Smooth muscle cell (in vitro differentiated cells): ENCODE measurements around the gene TTBK2. TPM values are rescaled to one million over a fixed set of nuclear protein-coding genes. Genes with fewer than 3 reads are reported as not detected.

Source experiments
- DNase-seq: peaks from one replicate; lab custom pipeline; 2025; ENCODE audit not compliant: unreplicated experiment; lab: John Stamatoyannopoulos, UW
- H2AFZ ChIP-seq: fragments of 200-600 bp; sonication (generic); 2 replicates; pipeline ENCODE4 v1.6.0; 2016; ENCODE audit warnings: antibody characterized with exemption, low read depth, mild to moderate bottlenecking
- H3F3A ChIP-seq: fragments of 200-600 bp; sonication (generic); 2 replicates; pipeline ENCODE4 v1.6.0; 2017; ENCODE audit warnings: antibody characterized with exemption, low read depth
- H3K27ac ChIP-seq: fragments of 200-600 bp; sonication (generic); 2 replicates; pipeline ENCODE4 v1.5.1; 2016; ENCODE audit warnings: low read depth, mild to moderate bottlenecking
- H3K27me3 ChIP-seq: fragments of 200-600 bp; sonication (generic); 2 replicates; pipeline ENCODE4 v1.6.1; 2016; ENCODE audit warnings: low read depth, mild to moderate bottlenecking
- H3K36me3 ChIP-seq: fragments of 200-600 bp; sonication (generic); 2 replicates; pipeline ENCODE4 v1.5.1; 2016; ENCODE audit warnings: low read depth
- H3K4me1 ChIP-seq: fragments of 200-600 bp; sonication (generic); 2 replicates; pipeline ENCODE4 v1.5.1; 2016; ENCODE audit warnings: low read depth
- H3K4me2 ChIP-seq: fragments of 200-600 bp; sonication (generic); 2 replicates; pipeline ENCODE4 v1.6.0; 2016; ENCODE audit warnings: mild to moderate bottlenecking
- H3K4me3 ChIP-seq: fragments of 200-600 bp; sonication (generic); 2 replicates; pipeline ENCODE4 v1.5.1; 2016; ENCODE audit warnings: mild to moderate bottlenecking
- H3K79me2 ChIP-seq: fragments of 200-600 bp; sonication (generic); 2 replicates; pipeline ENCODE4 v1.6.0; 2016; ENCODE audit warnings: low read depth, mild to moderate bottlenecking
- H3K9ac ChIP-seq: fragments of 200-600 bp; sonication (generic); 2 replicates; pipeline ENCODE4 v1.6.0; 2016; ENCODE audit warnings: low read depth
- H3K9me3 ChIP-seq: fragments of 200-600 bp; sonication (generic); replicated peaks from 2 replicates; pipeline ENCODE4 v1.5.1; 2016; ENCODE audit warnings: low read depth
- H4K20me1 ChIP-seq: fragments of 200-600 bp; sonication (generic); 2 replicates; pipeline ENCODE4 v1.6.0; 2016; ENCODE audit warnings: low read depth
- WGBS: methylation state at CpG from one replicate; pipeline ENCODE4 v1.1.7; 2016; ENCODE audit warnings: low lambda C conversion rate; 5-methylcytosine and 5-hydroxymethylcytosine counted together
- polyA plus RNA-seq: library from polyadenylated mRNA; unstranded; fragments of >200 nt; fragmentation: Nextera tagmentation; extraction: Ambion mirVana; gene quantifications from 2 replicates; pipeline ENCODE4 v1.2.1, GENCODE V29; 2016
- total RNA-seq: library from RNA; depleted of rRNA; stranded (reverse); fragments of >200 nt; gene quantifications from 2 replicates; pipeline ENCODE4 v1.2.3, GENCODE V29; 2014
- TF ChIP-seq, protein P1 (sequence below): fragments of 200-600 bp; sonication (generic); IDR thresholded peaks from 2 replicates; pipeline ENCODE4 v1.5.1; 2017; ENCODE audit warnings: borderline replicate concordance, mild to moderate bottlenecking, antibody characterized with exemption; ENCODE audit not compliant: insufficient read depth, poor library complexity, severe bottlenecking

TTBK2 gene
- total and polyA plus RNA-seq, 2 experiments from 2014 or later: 6.6 to 11.1 TPM

DNA sequence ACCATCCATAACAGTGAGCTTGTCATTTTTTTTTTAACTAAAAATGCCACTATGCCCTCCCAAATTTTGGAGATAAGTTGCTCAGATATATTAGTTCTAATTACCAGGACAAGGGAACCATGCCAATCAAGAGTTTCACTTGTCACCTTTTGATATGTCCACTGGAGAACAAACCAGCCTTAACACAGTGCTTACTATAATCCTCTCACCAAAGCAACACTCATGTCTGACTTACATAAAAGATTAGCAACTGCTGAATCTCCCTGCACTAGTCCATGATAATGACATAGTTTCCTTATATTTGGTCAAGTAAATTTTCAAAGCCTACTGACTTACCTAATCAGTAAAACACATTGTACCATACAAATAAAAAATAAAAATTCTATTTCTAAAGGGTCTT is 44.4 kb downstream of the TTBK2 start:
- Histone ChIP-seq H3K27ac (no peak overlapping the region), H3K4me2 (no peak overlapping the region), H3K27me3 (no peaks in the 10 kb centered on the region), H2AFZ (no peak overlapping the region), H3K36me3 (no peaks in the 10 kb centered on the region), H4K20me1 (peaks cover 18% of the 10 kb centered on the region), H3K79me2 (peaks cover 4% of the 10 kb centered on the region), H3F3A (no peaks in the 10 kb centered on the region), H3K4me3 (no peak overlapping the region), H3K9me3 (no peaks in the 10 kb centered on the region), H3K9ac (no peak overlapping the region), H3K4me1 (no peaks in the 10 kb centered on the region)
- no peak for DNase-seq
- TF ChIP-seq, protein P1, sequence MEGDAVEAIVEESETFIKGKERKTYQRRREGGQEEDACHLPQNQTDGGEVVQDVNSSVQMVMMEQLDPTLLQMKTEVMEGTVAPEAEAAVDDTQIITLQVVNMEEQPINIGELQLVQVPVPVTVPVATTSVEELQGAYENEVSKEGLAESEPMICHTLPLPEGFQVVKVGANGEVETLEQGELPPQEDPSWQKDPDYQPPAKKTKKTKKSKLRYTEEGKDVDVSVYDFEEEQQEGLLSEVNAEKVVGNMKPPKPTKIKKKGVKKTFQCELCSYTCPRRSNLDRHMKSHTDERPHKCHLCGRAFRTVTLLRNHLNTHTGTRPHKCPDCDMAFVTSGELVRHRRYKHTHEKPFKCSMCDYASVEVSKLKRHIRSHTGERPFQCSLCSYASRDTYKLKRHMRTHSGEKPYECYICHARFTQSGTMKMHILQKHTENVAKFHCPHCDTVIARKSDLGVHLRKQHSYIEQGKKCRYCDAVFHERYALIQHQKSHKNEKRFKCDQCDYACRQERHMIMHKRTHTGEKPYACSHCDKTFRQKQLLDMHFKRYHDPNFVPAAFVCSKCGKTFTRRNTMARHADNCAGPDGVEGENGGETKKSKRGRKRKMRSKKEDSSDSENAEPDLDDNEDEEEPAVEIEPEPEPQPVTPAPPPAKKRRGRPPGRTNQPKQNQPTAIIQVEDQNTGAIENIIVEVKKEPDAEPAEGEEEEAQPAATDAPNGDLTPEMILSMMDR: no peak

DNA sequence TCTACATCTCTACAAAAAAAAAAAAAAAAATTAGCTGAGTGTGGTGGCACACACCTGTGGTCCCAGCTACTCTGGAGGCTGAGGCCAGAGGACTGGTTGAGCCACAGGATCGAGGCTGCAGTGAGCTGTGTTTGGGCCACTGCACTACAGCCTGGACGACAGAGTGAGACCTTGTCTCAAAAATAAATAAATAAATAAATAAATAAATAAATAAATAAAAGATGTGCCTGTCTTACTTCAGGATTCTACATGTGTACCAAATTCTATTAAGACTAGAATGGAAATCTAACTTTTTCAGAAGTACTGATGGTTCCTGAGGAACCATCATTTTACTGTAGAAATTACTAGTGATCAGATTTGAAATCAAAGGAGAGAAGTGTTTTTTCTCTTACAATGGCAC is 51.9 kb downstream of the TTBK2 start:
- H4K20me1 ChIP-seq: no peaks in the 10 kb centered on the region
- 97% methylated on average over 2 of the region's 2 CpGs for WGBS
- no peak overlapping the region for H3K27ac ChIP-seq
- no peak overlapping the region for H2AFZ ChIP-seq
- TF ChIP-seq, protein P1: no peak
- H3K9me3 ChIP-seq: no peaks in the 10 kb centered on the region
- no peaks in the 10 kb centered on the region for H3F3A ChIP-seq
- H3K36me3 ChIP-seq: no peaks in the 10 kb centered on the region
- no peak overlapping the region for H3K4me2 ChIP-seq
- no peak overlapping the region for H3K4me3 ChIP-seq
- H3K79me2 ChIP-seq: no peaks in the 10 kb centered on the region
- DNase-seq: no peak
- H3K9ac ChIP-seq: no peak overlapping the region
- no peaks in the 10 kb centered on the region for H3K4me1 ChIP-seq
- no peaks in the 10 kb centered on the region for H3K27me3 ChIP-seq

DNA sequence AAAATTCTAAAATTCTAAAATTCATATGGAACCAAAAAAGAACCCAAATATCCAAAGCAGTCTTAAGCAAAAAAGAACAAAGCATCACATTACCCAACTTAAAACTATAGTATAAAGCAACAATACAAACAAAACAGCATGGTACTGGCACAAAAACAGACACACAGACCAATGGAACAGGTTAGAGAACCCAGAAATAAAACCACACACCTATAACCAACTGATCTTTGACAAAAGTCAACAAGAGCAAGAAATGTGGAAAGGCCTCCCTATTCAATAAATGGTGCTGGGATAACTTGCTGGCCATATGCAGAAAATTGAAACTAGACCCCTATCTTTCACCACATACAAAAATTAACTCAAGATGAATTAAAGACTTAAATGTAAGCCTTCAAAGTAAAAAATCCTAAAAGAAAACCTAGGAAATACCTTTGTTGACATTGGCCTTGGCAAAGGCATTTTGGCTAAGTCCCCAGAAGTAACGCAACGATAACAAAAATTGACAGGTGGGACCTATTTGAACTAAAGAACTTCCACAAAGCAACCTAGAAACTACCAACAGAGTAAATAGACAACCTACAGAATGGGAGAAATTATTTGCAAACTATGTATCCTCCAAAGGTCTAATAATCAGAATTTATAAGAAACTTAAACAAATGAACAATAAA is 56.9 kb downstream of the TTBK2 start:
- no peak overlapping the region for H3K4me3 ChIP-seq
- no peak overlapping the region for H3K4me2 ChIP-seq
- H3F3A ChIP-seq: no peaks in the 10 kb centered on the region
- H4K20me1 ChIP-seq: no peaks in the 10 kb centered on the region
- TF ChIP-seq, protein P1: no peak
- no peak overlapping the region for H2AFZ ChIP-seq
- no peaks in the 10 kb centered on the region for H3K4me1 ChIP-seq
- H3K9ac ChIP-seq: no peak overlapping the region
- no peak for DNase-seq
- H3K27ac ChIP-seq: no peak overlapping the region
- no peaks in the 10 kb centered on the region for H3K9me3 ChIP-seq
- H3K27me3 ChIP-seq: no peaks in the 10 kb centered on the region
- no peaks in the 10 kb centered on the region for H3K36me3 ChIP-seq
- H3K79me2 ChIP-seq: peaks cover 3% of the 10 kb centered on the region
- 70% methylated on average over 2 of the region's 2 CpGs for WGBS

DNA sequence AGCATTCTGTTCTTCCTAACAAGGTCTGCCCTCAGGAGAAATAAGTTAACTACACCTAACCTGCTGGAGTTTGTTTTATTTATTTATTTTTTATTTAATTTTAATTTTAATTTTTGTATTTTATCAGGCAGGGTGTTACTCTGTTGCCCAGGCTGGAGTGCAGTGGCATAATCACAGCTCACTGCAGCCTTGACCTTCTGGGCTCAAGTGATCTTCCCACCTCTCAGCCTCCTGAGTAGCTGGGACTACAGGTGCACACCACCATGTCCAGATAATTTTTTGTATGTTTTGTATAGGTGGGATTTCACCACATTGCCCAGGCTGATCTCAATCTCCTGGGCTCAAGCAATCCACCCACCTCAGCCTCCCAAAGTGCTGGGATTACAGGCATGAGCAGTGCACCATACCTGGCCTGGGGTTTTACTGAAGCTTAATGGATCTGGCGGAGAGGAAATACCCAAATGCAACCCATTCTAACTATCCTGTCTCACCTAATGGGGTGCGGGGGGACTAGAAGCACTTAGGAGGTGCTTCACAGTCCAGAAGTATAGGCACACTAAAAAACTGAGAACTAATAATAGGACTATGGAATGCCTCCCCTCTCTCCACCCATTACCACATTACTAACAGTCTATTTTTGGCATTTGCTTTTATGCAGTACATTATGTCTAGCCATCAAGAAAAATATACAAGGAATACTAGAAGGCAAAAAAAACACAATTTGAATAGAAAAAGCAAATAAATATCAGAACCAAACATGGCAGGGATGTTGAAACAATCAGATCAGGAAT is 61.4 kb downstream of the TTBK2 start:
- Histone ChIP-seq H4K20me1 (no peaks in the 10 kb centered on the region), H3K4me3 (no peak overlapping the region), H3K9ac (no peak overlapping the region), H3K4me2 (no peak overlapping the region), H3K4me1 (no peaks in the 10 kb centered on the region), H3K27me3 (no peaks in the 10 kb centered on the region), H3K79me2 (peaks cover 3% of the 10 kb centered on the region), H3K9me3 (no peaks in the 10 kb centered on the region), H2AFZ (no peak overlapping the region), H3F3A (no peaks in the 10 kb centered on the region), H3K36me3 (peaks cover 4% of the 10 kb centered on the region), H3K27ac (no peak overlapping the region)
- WGBS: 91% methylated on average over 2 of the region's 2 CpGs
- no peak for DNase-seq
- TF ChIP-seq, protein P1: no peak
